A549 (cell line): ENCODE measurements around the gene CCDC57. TPM values are rescaled to one million over a fixed set of nuclear protein-coding genes. Genes with fewer than 3 reads are reported as not detected.

ENCODE experiments used
- ATAC-seq, 2 experiments: fragments of 200-7000 bp in 1 of 2; fragments of >200 bp in 1 of 2; cut with Nextera tagmentation in 1 of 2; cut with Tn5 transposase in 1 of 2; 3 replicates each; pipeline versions ENCODE4 v1.8.0 to v1.9.1; 2018 to 2020; ENCODE audit warnings: mild to moderate bottlenecking in 1 of 2, moderate library complexity in 1 of 2
- CTCF ChIA-PET: fragments of 300-600 bp; sonication (Branson Sonifier 250); formaldehyde crosslinking; extraction: SDS; loops from one replicate; lab custom pipeline; 2021; ENCODE audit warnings: antibody characterized with exemption, inconsistent platforms; lab: Yijun Ruan, JAX
- POLR2A ChIA-PET: fragments of 350-600 bp; formaldehyde crosslinking; extraction: SDS; loops from one replicate; lab custom pipeline; 2021; ENCODE audit warnings: antibody characterized with exemption, inconsistent platforms; lab: Yijun Ruan, JAX
- DNase-seq, 2 experiments: peaks; one replicate each; pipeline versions ENCODE4 v3.0.0 to v3.0.0-alpha.2; 2011 to 2016; ENCODE audit warnings: low read depth in 1 of 2, low spot score in 1 of 2
- FAIRE-seq: peaks from 2 replicates; lab custom pipeline; 2011; peaks lifted over from hg19 to GRCh38; lab: Jason Lieb, UNC
- H3K27ac ChIP-seq, 2 experiments: fragments of >200 bp; sonication (Bioruptor Twin); formaldehyde crosslinking; 3 replicates each; pipeline ENCODE4 v1.5.1; 2016 to 2017
- H3K4me1 ChIP-seq: fragments of >200 bp; sonication (Bioruptor Twin); formaldehyde crosslinking; 3 replicates; pipeline ENCODE4 v1.6.1; 2016
- H3K4me2 ChIP-seq: fragments of >200 bp; sonication (Bioruptor Twin); formaldehyde crosslinking; 3 replicates; pipeline ENCODE4 v1.6.1; 2016
- H3K4me3 ChIP-seq: fragments of >200 bp; sonication (Bioruptor Twin); formaldehyde crosslinking; 3 replicates; pipeline ENCODE4 v1.5.1; 2016
- H3K9me3 ChIP-seq: fragments of >200 bp; sonication (Bioruptor Twin); formaldehyde crosslinking; 3 replicates; pipeline ENCODE4 v1.6.1; 2016
- CBX2 ChIP-seq: fragments of 200-600 bp; sonication (generic); IDR thresholded peaks from 2 replicates; pipeline ENCODE4 v1.6.1; 2016; ENCODE audit warnings: low read depth, mild to moderate bottlenecking, borderline replicate concordance
- CBX8 ChIP-seq: fragments of 200-600 bp; sonication (generic); IDR thresholded peaks from 2 replicates; pipeline ENCODE4 v1.6.1; 2016
- CEBPB ChIP-seq, 2 experiments: fragments of >200 bp in 1 of 2; sonication (Bioruptor Twin) in 1 of 2; formaldehyde crosslinking in 1 of 2; IDR thresholded peaks; 2 replicates each; pipeline ENCODE4 v1.6.1; 2012 to 2016
- CHD2 ChIP-seq: fragments of 150-350 bp; IDR thresholded peaks from 2 replicates; pipeline ENCODE4 v1.6.1; 2014; ENCODE audit warnings: low read length; ENCODE audit not compliant: partially characterized antibody
- CHD4 ChIP-seq: fragments of 200-600 bp; sonication (generic); IDR thresholded peaks from 2 replicates; pipeline ENCODE4 v1.6.1; 2016; ENCODE audit warnings: antibody characterized with exemption, mild to moderate bottlenecking, borderline replicate concordance
- EHMT2 ChIP-seq: fragments of 200-600 bp; sonication (generic); IDR thresholded peaks from 2 replicates; pipeline ENCODE4 v1.6.1; 2016; ENCODE audit warnings: antibody characterized with exemption, low read depth, mild to moderate bottlenecking, moderate library complexity
- EP300 ChIP-seq, 2 experiments: fragments of >200 bp; sonication (Bioruptor Twin); formaldehyde crosslinking; IDR thresholded peaks; 2 replicates in 1 of 2; 3 replicates in 1 of 2; pipeline ENCODE4 v1.6.1; 2016 to 2017
- ESRRA ChIP-seq: fragments of 150-350 bp; IDR thresholded peaks from 2 replicates; pipeline ENCODE4 v1.6.1; 2014; ENCODE audit warnings: mild to moderate bottlenecking, low read length, borderline replicate concordance
- HEYL ChIP-seq: fragments of 250-450 bp; sonication (Bioruptor Pico); IDR thresholded peaks from 2 replicates; pipeline ENCODE4 v1.8.0; 2021; ENCODE audit warnings: mild to moderate bottlenecking, moderate library complexity
- HOXA7 ChIP-seq: fragments of 250-450 bp; sonication (Bioruptor Pico); IDR thresholded peaks from 2 replicates; pipeline ENCODE4 v1.5.0; 2020; ENCODE audit warnings: mild to moderate bottlenecking, moderate library complexity
- HOXB13 ChIP-seq: fragments of 250-450 bp; sonication (Bioruptor Pico); IDR thresholded peaks from 2 replicates; pipeline ENCODE4 v1.5.0; 2020; ENCODE audit warnings: low read depth, mild to moderate bottlenecking, moderate library complexity
- JUN ChIP-seq, 2 experiments: fragments of >200 bp; sonication (Bioruptor Twin); formaldehyde crosslinking; IDR thresholded peaks; 2 replicates in 1 of 2; 3 replicates in 1 of 2; pipeline ENCODE4 v1.6.1; 2016 to 2017
- KDM1A ChIP-seq: fragments of 200-600 bp; sonication (generic); IDR thresholded peaks from 2 replicates; pipeline ENCODE4 v1.6.1; 2016; ENCODE audit warnings: low read depth, mild to moderate bottlenecking
- NPAS2 ChIP-seq: fragments of 250-450 bp; sonication (Bioruptor Pico); IDR thresholded peaks from 2 replicates; pipeline ENCODE4 v1.8.0; 2022; ENCODE audit warnings: mild to moderate bottlenecking, moderate library complexity, borderline replicate concordance
- RARB ChIP-seq: fragments of 250-450 bp; sonication (Bioruptor Pico); IDR thresholded peaks from 2 replicates; pipeline ENCODE4 v1.8.0; 2021; ENCODE audit warnings: mild to moderate bottlenecking, moderate library complexity
- RCOR1 ChIP-seq: fragments of 150-350 bp; IDR thresholded peaks from 2 replicates; pipeline ENCODE4 v1.6.1; 2014; ENCODE audit warnings: antibody characterized with exemption, low read length, low read depth
- RFX5 ChIP-seq: fragments of 450-650 bp; IDR thresholded peaks from 2 replicates; pipeline ENCODE4 v1.7.1; 2014; ENCODE audit warnings: antibody characterized with exemption, mild to moderate bottlenecking, moderate library complexity
- SMC3 ChIP-seq: fragments of >200 bp; sonication (Bioruptor Twin); formaldehyde crosslinking; IDR thresholded peaks from 3 replicates; pipeline ENCODE4 v1.6.1; 2018; ENCODE audit warnings: inconsistent platforms
- TFCP2L1 ChIP-seq: fragments of 250-450 bp; sonication (Bioruptor Pico); IDR thresholded peaks from 2 replicates; pipeline ENCODE4 v1.5.0; 2021; ENCODE audit warnings: mild to moderate bottlenecking
- ZC3H11A ChIP-seq: fragments of 450-650 bp; IDR thresholded peaks from 2 replicates; pipeline ENCODE4 v1.6.1; 2014; ENCODE audit warnings: antibody characterized with exemption, mild to moderate bottlenecking
- ZNF302 ChIP-seq: fragments of 250-450 bp; sonication (Bioruptor Pico); IDR thresholded peaks from 2 replicates; pipeline ENCODE4 v1.9.0; 2021; ENCODE audit warnings: inconsistent platforms, mild to moderate bottlenecking, moderate library complexity
- ZSCAN20 ChIP-seq: fragments of 250-450 bp; sonication (Bioruptor Pico); IDR thresholded peaks from 2 replicates; pipeline ENCODE4 v1.8.0; 2022; ENCODE audit warnings: mild to moderate bottlenecking, moderate library complexity
- WGBS: methylation state at CpG from one replicate; pipeline ENCODE4 v1.1.6; 2017; ENCODE audit errors: missing lambda C conversion rate; 5-methylcytosine and 5-hydroxymethylcytosine counted together
- polyA plus RNA-seq, 4 experiments: library from polyadenylated mRNA; depleted of rRNA in 3 of 4; stranded (reverse); fragments of >200 nt; fragmentation: RNase III in 1 of 4; extraction: RNeasy Plus Mini Kit Qiagen cat#74134 plus additional on column Dnase treatment in 1 of 4; gene quantifications; 2 replicates in 3 of 4; 3 replicates in 1 of 4; pipeline ENCODE4 v1.2.3, GENCODE V29; 2011 to 2017
- TF ChIP-seq, protein P1 (sequence below): fragments of >200 bp; sonication (Bioruptor Twin); formaldehyde crosslinking; IDR thresholded peaks from 3 replicates; pipeline ENCODE4 v1.5.1; 2016
- TF ChIP-seq, protein P2 (sequence below): fragments of 250-450 bp; sonication (Bioruptor Pico); IDR thresholded peaks from 2 replicates; pipeline ENCODE4 v1.5.0; 2020; ENCODE audit warnings: low read depth, mild to moderate bottlenecking, moderate library complexity
- TF ChIP-seq, protein P3 (sequence below): fragments of 250-450 bp; sonication (Bioruptor Pico); IDR thresholded peaks from 2 replicates; pipeline ENCODE4 v1.5.0; 2021; ENCODE audit warnings: mild to moderate bottlenecking, moderate library complexity, borderline replicate concordance
- TF ChIP-seq, protein P4 (sequence below): fragments of >200 bp; sonication (Bioruptor Twin); formaldehyde crosslinking; IDR thresholded peaks from 3 replicates; pipeline ENCODE4 v1.6.1; 2016

The CCDC57 gene
- polyA plus RNA-seq, 2 of the 4 experiments (the other 2 are of a cell fraction) = 18.2 to 18.5 TPM

DNA sequence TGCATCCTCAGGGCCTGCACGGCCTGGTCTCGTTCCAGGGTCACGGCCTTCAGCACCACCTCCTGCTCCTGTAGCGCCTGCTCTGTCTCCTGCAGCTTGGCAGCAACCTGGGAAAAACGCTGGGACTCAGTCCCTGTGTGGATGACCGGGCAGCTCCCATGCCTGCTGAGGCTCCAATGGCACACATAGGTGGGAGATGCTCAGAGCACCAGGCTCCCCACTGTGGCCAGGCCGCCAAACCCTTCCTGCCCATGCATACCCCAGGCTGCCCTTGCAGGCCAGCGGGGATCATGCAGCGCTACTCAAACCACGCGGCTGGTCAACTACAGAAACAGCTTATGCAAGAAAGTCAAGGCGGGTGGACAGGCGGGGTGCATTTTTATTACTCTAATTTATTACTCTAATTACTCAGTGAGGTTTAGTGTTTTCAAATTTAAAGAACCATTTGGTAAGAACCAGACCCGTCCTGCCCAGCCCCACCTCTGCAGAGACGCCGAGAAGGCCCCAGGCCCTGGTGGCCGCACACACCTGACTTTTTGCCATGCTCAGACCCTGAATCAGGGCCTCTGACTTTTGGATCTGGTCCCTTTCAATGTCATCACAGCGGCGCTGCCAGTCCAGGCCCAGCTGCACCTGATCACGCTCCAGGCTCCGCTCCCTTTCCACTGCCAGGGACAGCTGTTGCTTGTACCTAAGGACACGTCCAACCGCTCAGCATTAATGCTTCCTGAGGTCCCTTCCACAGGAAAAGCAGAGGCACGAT, 34.0 kb downstream of the CCDC57 start:
- ChIA-PET POLR2A (no interaction called here), CTCF (interaction anchor here (0.9 to 1.5 kb wide), 7 partner anchors 11 to 148 kb away, joined by 3 to 5 read pairs (median 4); no protein-coding TSS in a partner anchor)
- H3K9me3 ChIP-seq = no peaks in the 10 kb centered on the region
- no peak overlapping the region for H3K4me3 ChIP-seq
- no peaks in the 10 kb centered on the region for H3K4me1 ChIP-seq
- DNase-seq (no peak), FAIRE-seq (no peak), ATAC-seq (no peak)
- no peak overlapping the region for H3K4me2 ChIP-seq
- WGBS = 86% methylated on average over 23 of the region's 24 CpGs
- no peak overlapping the region for H3K27ac ChIP-seq
- TF ChIP-seq ZNF302 (no peak), HOXA7 (CRISPR knock-in tag) (no peak), KDM1A (no peak), TFCP2L1 (CRISPR knock-in tag) (no peak), CBX2 (no peak), CHD2 (no peak), JUN (IDR thresholded peaks at IDR 0.05) (no peak), RARB (no peak), NPAS2 (no peak), CBX8 (no peak), EP300 (IDR thresholded peaks at IDR 0.05) (no peak)
- TF ChIP-seq, protein P1, sequence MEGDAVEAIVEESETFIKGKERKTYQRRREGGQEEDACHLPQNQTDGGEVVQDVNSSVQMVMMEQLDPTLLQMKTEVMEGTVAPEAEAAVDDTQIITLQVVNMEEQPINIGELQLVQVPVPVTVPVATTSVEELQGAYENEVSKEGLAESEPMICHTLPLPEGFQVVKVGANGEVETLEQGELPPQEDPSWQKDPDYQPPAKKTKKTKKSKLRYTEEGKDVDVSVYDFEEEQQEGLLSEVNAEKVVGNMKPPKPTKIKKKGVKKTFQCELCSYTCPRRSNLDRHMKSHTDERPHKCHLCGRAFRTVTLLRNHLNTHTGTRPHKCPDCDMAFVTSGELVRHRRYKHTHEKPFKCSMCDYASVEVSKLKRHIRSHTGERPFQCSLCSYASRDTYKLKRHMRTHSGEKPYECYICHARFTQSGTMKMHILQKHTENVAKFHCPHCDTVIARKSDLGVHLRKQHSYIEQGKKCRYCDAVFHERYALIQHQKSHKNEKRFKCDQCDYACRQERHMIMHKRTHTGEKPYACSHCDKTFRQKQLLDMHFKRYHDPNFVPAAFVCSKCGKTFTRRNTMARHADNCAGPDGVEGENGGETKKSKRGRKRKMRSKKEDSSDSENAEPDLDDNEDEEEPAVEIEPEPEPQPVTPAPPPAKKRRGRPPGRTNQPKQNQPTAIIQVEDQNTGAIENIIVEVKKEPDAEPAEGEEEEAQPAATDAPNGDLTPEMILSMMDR = no peak
- TF ChIP-seq, protein P2, sequence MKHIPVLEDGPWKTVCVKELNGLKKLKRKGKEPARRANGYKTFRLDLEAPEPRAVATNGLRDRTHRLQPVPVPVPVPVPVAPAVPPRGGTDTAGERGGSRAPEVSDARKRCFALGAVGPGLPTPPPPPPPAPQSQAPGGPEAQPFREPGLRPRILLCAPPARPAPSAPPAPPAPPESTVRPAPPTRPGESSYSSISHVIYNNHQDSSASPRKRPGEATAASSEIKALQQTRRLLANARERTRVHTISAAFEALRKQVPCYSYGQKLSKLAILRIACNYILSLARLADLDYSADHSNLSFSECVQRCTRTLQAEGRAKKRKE (CRISPR knock-in tag) = no peak
- TF ChIP-seq, protein P3, sequence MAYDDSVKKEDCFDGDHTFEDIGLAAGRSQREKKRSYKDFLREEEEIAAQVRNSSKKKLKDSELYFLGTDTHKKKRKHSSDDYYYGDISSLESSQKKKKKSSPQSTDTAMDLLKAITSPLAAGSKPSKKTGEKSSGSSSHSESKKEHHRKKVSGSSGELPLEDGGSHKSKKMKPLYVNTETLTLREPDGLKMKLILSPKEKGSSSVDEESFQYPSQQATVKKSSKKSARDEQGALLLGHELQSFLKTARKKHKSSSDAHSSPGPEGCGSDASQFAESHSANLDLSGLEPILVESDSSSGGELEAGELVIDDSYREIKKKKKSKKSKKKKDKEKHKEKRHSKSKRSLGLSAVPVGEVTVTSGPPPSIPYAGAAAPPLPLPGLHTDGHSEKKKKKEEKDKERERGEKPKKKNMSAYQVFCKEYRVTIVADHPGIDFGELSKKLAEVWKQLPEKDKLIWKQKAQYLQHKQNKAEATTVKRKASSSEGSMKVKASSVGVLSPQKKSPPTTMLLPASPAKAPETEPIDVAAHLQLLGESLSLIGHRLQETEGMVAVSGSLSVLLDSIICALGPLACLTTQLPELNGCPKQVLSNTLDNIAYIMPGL (CRISPR knock-in tag) = no peak

DNA sequence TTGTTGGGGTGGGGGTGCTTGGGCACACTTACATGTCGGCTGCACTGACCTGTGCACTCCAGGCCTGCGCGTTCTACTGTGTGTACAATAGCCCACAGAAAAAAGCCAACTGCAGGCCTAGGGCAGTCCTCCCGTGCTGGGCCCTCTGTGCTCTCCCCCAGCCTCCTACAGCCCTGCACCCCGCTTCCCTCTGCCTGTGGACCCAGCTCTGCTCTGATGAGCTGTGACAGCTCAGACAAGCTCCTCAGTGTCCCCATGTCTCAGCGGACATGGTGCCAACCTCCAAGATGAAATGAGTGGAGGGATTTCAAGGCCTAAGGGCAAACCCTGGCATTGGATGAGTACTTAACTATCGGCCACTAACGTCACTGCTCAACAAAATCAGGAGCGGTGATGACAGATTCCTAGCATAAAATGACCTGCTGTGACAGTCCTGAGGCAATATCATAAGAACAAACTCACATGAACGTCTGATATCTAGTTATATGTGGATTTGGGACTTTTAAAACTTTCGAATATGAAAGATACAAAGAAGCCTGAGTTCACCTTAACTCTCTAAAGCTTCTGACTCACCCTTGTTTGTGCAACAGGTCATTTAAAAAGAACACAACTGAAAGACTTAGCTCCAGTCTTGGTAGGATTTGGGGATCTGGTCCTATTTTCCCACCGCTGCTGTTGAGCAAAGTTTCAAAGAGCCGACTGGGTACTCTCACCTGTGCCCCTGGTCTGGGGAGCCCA, 34.7 kb downstream of the CCDC57 start:
- H3K27ac ChIP-seq = no peak overlapping the region
- no peak overlapping the region for H3K4me3 ChIP-seq
- 90% methylated on average over 13 of the region's 13 CpGs for WGBS
- ChIA-PET CTCF (interaction anchor here (0.6 to 1.5 kb wide), 8 partner anchors 13 to 277 kb away, joined by 3 to 5 read pairs (median 4); no protein-coding TSS in a partner anchor), POLR2A (no interaction called here)
- no peak for DNase-seq
- H3K9me3 ChIP-seq = no peaks in the 10 kb centered on the region
- H3K4me1 ChIP-seq = no peaks in the 10 kb centered on the region
- no peak for ATAC-seq
- H3K4me2 ChIP-seq = no peak overlapping the region
- FAIRE-seq = no peak
- no peak for TF ChIP-seq HOXB13 (CRISPR knock-in tag)
- TF ChIP-seq JUN (IDR thresholded peaks at IDR 0.05) = no peak
- no peak for TF ChIP-seq CHD2
- TF ChIP-seq SMC3 = no peak
- TF ChIP-seq, protein P2 (CRISPR knock-in tag) = no peak
- TF ChIP-seq RFX5 = no peak
- no peak for TF ChIP-seq CHD4
- TF ChIP-seq ESRRA = no peak
- no peak for TF ChIP-seq ZSCAN20
- no peak for TF ChIP-seq ZC3H11A
- TF ChIP-seq, protein P4, sequence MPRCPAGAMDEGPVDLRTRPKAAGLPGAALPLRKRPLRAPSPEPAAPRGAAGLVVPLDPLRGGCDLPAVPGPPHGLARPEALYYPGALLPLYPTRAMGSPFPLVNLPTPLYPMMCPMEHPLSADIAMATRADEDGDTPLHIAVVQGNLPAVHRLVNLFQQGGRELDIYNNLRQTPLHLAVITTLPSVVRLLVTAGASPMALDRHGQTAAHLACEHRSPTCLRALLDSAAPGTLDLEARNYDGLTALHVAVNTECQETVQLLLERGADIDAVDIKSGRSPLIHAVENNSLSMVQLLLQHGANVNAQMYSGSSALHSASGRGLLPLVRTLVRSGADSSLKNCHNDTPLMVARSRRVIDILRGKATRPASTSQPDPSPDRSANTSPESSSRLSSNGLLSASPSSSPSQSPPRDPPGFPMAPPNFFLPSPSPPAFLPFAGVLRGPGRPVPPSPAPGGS = no peak
- TF ChIP-seq CEBPB (IDR thresholded peaks at IDR 0.05) = no peak
- no peak for TF ChIP-seq HEYL (CRISPR knock-in tag)
- TF ChIP-seq HOXA7 (CRISPR knock-in tag) = no peak
- TF ChIP-seq, protein P1 = no peak
- TF ChIP-seq EHMT2 = no peak
- TF ChIP-seq RCOR1 = no peak
